Glutamatergic neuron (in vitro differentiated cells): Measurements from ENCODE around the gene NRG4. TPM values are rescaled to one million over a fixed set of nuclear protein-coding genes. Genes with fewer than 3 reads are reported as not detected.
"Not testable (repeated sequence)": the region's sequence is repeated elsewhere in the genome, so short reads cannot be mapped to it uniquely, and the experiment has no call there.

Experiments
- DNase-seq: peaks from one replicate; pipeline ENCODE4 v3.0.0; 2022
- H3K27ac Mint-ChIP-seq: one replicate; pipeline ENCODE4 v1.8.0; 2020; ENCODE audit warnings: mild to moderate bottlenecking, mixed read lengths, inconsistent platforms; ENCODE audit not compliant: unreplicated experiment
- H3K27me3 Mint-ChIP-seq: one replicate; pipeline ENCODE4 v1.8.0; 2020; ENCODE audit warnings: mild to moderate bottlenecking, moderate library complexity, mixed read lengths, inconsistent platforms; ENCODE audit not compliant: unreplicated experiment
- H3K36me3 Mint-ChIP-seq: one replicate; pipeline ENCODE4 v1.8.0; 2020; ENCODE audit warnings: mild to moderate bottlenecking, mixed read lengths, inconsistent platforms; ENCODE audit not compliant: unreplicated experiment
- H3K4me1 Mint-ChIP-seq: one replicate; pipeline ENCODE4 v1.8.0; 2020; ENCODE audit warnings: mild to moderate bottlenecking, low read depth, mixed read lengths, inconsistent platforms; ENCODE audit not compliant: unreplicated experiment
- H3K4me3 Mint-ChIP-seq: one replicate; pipeline ENCODE4 v1.8.0; 2020; ENCODE audit warnings: mild to moderate bottlenecking, mixed read lengths, inconsistent platforms; ENCODE audit not compliant: unreplicated experiment
- H3K9me3 Mint-ChIP-seq: one replicate; pipeline ENCODE4 v1.8.0; 2020; ENCODE audit warnings: mild to moderate bottlenecking, moderate library complexity, mixed read lengths, inconsistent platforms; ENCODE audit not compliant: unreplicated experiment
- total RNA-seq: library from RNA; stranded (reverse); fragmentation: NEBNext Ultra II Directional; extraction: Animal tissue kit (Norgen Biotek cat#: 25700); gene quantifications from one replicate; pipeline ENCODE4 v1.2.1, GENCODE V29; 2021; ENCODE audit not compliant: unreplicated experiment
- TF ChIP-seq, protein P1 (sequence below): fragments of 200-600 bp; sonication (generic); IDR thresholded peaks from one replicate; pipeline ENCODE4 v1.5.0; 2021; ENCODE audit not compliant: partially characterized antibody, unreplicated experiment

The NRG4 gene
- total RNA-seq, 1 donor from 2014 or later, result not detected

DNA sequence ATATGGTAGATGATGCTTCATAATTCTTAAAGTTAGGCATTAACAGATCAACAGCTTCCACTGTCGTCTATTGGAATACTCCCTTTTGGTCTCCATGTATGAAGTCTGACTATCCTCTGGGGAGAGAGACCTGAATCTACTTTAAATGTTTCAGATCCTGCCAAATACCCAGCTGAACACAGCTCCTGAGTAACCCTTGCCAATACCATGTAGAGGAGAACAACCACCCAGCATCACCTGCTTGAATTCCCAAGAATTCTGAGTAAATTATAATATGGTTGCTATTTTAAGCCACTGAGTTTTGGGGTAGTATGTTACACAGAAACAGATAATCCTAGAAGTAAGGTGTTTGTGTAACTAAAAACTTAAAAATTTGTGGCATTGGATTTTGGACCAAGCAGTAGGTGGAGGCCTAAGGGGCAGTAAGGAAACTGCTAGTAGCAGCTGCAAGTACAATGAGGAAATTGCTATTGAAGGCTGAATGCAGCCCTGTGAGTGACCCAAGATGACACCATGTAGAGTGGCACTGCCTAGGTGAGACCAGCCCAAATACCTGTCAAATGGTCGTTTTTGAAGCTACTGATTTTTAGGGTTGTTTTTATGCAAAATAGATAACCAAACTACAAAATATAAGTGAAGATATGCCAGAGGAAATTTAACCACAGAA lies 30.9 kb downstream of the NRG4 start:
- no peak for DNase-seq
- Mint-ChIP-seq H3K4me1 (no peaks in the 10 kb centered on the region), H3K27me3 (no peaks in the 10 kb centered on the region), H3K27ac (no peak overlapping the region), H3K9me3 (no peaks in the 10 kb centered on the region), H3K4me3 (no peak overlapping the region), H3K36me3 (no peaks in the 10 kb centered on the region)
- TF ChIP-seq, protein P1, sequence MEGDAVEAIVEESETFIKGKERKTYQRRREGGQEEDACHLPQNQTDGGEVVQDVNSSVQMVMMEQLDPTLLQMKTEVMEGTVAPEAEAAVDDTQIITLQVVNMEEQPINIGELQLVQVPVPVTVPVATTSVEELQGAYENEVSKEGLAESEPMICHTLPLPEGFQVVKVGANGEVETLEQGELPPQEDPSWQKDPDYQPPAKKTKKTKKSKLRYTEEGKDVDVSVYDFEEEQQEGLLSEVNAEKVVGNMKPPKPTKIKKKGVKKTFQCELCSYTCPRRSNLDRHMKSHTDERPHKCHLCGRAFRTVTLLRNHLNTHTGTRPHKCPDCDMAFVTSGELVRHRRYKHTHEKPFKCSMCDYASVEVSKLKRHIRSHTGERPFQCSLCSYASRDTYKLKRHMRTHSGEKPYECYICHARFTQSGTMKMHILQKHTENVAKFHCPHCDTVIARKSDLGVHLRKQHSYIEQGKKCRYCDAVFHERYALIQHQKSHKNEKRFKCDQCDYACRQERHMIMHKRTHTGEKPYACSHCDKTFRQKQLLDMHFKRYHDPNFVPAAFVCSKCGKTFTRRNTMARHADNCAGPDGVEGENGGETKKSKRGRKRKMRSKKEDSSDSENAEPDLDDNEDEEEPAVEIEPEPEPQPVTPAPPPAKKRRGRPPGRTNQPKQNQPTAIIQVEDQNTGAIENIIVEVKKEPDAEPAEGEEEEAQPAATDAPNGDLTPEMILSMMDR, result no peak

DNA sequence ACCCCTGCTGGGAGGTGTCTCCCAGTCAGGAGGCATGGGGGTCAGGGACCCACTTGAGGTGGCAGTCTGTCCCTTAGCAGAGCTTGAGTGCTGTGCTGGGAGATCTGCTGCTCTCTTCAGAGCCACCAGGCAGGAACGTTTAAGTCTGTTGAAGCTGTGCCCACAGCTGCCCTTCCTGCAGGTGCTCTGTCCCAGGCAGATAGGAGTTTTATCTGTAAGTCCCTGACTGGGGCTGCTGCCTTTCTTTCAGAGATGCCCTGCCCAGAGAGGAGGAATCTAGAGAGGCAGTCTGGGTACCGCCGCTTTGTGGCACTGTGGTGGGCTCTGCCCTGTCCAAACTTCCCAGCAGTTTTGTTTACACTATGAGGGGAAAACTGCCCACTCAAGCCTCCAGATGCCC lies 35.5 kb downstream of the NRG4 start:
- H3K4me3 Mint-ChIP-seq, H3K27me3 Mint-ChIP-seq: not testable (repeated sequence)

DNA sequence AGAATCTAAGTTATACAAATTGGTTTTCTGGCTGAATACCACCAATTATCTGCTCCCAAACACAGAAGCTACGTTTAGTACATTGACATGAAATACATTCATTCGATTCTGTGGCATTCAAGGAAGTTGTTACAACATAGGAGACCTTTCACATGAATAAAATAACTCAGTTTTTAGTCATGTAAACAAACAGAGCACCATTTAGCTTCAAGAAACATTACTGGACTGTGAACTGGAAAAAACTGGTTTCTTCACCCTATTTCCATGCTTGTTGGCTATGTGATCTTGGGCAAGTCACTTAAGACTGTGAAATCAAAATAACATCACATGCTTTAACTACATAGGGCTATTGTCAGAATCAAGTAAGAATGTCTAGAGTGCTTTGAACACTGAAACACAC lies 46.2 kb downstream of the NRG4 start:
- TF ChIP-seq, protein P1, result no peak
- no peak overlapping the region for H3K27ac Mint-ChIP-seq
- DNase-seq, result no peak
- no peak overlapping the region for H3K4me3 Mint-ChIP-seq
- no peaks in the 10 kb centered on the region for H3K36me3 Mint-ChIP-seq
- no peaks in the 10 kb centered on the region for H3K9me3 Mint-ChIP-seq
- H3K27me3 Mint-ChIP-seq, result peaks cover 1% of the 10 kb centered on the region
- H3K4me1 Mint-ChIP-seq, result no peaks in the 10 kb centered on the region

More for the DNA sequence above, 35.5 kb downstream of the NRG4 start:
- not testable (repeated sequence) for H3K36me3 Mint-ChIP-seq, DNase-seq, H3K27ac Mint-ChIP-seq, H3K4me1 Mint-ChIP-seq, H3K9me3 Mint-ChIP-seq

DNA sequence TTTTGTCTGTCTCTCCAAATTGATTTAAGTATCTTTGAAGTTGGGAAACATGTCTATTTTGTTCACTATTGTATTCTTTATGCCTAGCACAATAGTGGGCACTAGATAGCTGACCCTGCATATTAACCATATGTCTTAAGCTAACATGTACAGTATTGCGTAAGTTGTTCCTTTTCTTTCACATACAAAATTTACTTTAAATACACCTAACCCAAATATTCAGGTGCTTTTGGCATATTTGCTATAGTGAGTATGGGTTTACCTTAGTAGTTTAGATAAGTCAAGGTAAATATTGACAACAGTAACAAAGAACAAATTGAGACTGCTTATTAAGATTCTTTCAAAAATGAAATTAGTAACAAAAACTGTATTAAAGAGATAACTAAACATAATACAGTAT lies 50.9 kb downstream of the NRG4 start:
- H3K36me3 Mint-ChIP-seq, result no peaks in the 10 kb centered on the region
- DNase-seq, result no peak
- H3K27me3 Mint-ChIP-seq, result peaks cover 1% of the 10 kb centered on the region
- TF ChIP-seq, protein P1, result no peak
- no peak overlapping the region for H3K27ac Mint-ChIP-seq
- no peaks in the 10 kb centered on the region for H3K9me3 Mint-ChIP-seq
- no peaks in the 10 kb centered on the region for H3K4me1 Mint-ChIP-seq
- no peak overlapping the region for H3K4me3 Mint-ChIP-seq

DNA sequence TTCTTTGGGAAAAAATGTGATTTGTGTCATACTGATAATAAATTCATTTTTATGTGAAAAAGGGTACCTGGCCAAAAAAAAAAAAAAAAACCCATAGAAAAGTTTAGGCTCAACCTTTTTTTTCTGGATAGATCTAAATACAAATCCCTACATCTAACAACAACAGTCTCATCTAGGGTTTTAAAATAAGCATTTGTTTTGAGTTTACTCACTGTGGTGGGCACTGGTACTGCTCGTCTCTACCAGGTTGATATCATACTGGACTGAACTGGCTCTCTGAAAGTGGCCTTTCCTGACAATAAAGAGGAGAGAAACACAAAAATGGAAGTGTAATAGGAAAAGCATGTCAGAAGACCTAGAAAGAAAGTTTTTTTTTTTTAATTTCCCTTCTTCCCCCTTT lies 56.5 kb downstream of the NRG4 start:
- no peak overlapping the region for H3K4me3 Mint-ChIP-seq
- TF ChIP-seq, protein P1, result no peak
- no peak for DNase-seq
- peaks cover 5% of the 10 kb centered on the region for H3K4me1 Mint-ChIP-seq
- no peaks in the 10 kb centered on the region for H3K27me3 Mint-ChIP-seq
- no peaks in the 10 kb centered on the region for H3K36me3 Mint-ChIP-seq
- no peak overlapping the region for H3K27ac Mint-ChIP-seq
- no peaks in the 10 kb centered on the region for H3K9me3 Mint-ChIP-seq
